HCT116 (cell line): ENCODE data around the gene TNP1.

ENCODE experiments used
- JUND ChIP-seq: IDR thresholded peaks from 2 replicates; pipeline ENCODE4 v1.6.1; 2012
- POLR2A ChIP-seq: IDR thresholded peaks from 2 replicates; pipeline ENCODE4 v1.7.0; 2011; ENCODE audit warnings: borderline replicate concordance; ENCODE audit not compliant: insufficient read depth, insufficient read length; ENCODE audit errors: extremely low read depth
- REST ChIP-seq: IDR thresholded peaks from 2 replicates; pipeline ENCODE4 v1.6.1; 2012; ENCODE audit warnings: low read depth
- ZFX ChIP-seq: fragments of 450-650 bp; IDR thresholded peaks from 2 replicates; pipeline ENCODE4 v1.6.1; 2017

- TF ChIP-seq ZFX (no peak), JUND (no peak), POLR2A (no peak), REST (no peak)
Measured at GRCh38 chr2:216820709-216821108, 39.2 kb downstream of the TNP1 start.
